ENCODE results near the gene MYL12A.
A peak's percentile ranks its signal among the peaks of the same experiment; 100 is the strongest.
"Not testable (repeated sequence)": the region's sequence is repeated elsewhere in the genome, so short reads cannot be mapped to it uniquely, and the experiment has no call there.

MYL12A gene

DNA sequence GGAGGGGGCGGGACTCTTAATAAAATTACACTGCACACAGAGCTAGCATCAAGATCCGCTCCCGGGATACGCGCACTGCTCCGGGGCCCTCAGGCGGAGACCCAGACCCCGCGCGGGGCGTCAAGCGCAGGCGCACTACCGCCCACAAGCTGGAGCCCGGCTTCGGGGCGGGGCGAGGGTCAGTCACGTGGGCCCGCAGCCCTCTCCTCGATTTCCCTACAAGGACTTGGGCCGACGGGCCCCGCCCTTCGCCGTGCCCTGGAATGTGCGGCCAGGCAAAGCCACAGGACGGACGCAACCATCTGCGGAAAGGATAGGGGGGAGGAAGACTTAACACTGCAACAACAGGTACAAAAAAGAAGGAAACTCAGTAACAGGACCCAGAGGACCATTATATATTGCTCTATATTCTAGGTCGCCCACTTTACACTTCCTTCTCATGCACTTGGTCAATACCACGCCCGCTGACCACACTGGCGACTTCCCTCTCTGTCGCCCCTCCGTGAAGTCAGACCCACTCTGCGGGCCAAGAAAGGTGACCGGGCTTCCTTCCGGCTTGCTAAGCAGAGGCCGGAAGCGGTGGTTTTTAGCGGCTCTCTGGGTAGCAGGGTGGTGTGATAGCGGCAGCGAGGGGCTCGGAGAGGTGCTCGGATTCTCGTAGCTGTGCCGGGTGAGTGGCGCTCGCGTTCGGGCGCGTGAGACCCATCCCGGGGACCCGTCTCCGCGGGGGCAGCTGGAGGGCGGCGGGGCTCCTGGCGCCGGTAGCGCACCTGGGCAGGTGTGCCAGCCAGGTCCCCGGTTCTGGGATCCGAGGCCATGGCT is at the start of gene MYL12A:
MYL12A (plus strand) TSS at position 562 of the 822 bp plus-strand sequence. CDS start 5,447 bp downstream, outside the sequence.
- TF ChIP-seq TOX (CRISPR knock-in tag; IDR thresholded peaks at IDR 0.05; ENCODE audit: borderline replicate concordance) (peak; percentile 51; the same call in 1 of the 2 replicates), GLIS3 (CRISPR knock-in tag; IDR thresholded peaks at IDR 0.05) (no peak), RARB (CRISPR knock-in tag; IDR thresholded peaks at IDR 0.05) (peak; percentile 54; the same call in 1 of the 2 replicates)
- peak; percentile 83 for ATAC-seq

GRCh38 chr18:3198260-3198860 is 49.2 kb upstream of the MYL12A start:
- ATAC-seq, result not testable (repeated sequence)

- TF ChIP-seq ISL1 (CRISPR knock-in tag; IDR thresholded peaks at IDR 0.05) (no peak), TCF4 (CRISPR knock-in tag; IDR thresholded peaks at IDR 0.05; ENCODE audit: borderline replicate concordance) (no peak), GLIS3 (CRISPR knock-in tag; IDR thresholded peaks at IDR 0.05) (no peak), TSHZ2 (CRISPR knock-in tag; IDR thresholded peaks at IDR 0.05) (no peak), ZC3H10 (CRISPR knock-in tag; IDR thresholded peaks at IDR 0.05) (no peak), ZFP30 (CRISPR knock-in tag; IDR thresholded peaks at IDR 0.05) (no peak), ESRRG (CRISPR knock-in tag; IDR thresholded peaks at IDR 0.05) (no peak), ZFP3 (CRISPR knock-in tag; IDR thresholded peaks at IDR 0.05) (no peak), SNAI2 (CRISPR knock-in tag; IDR thresholded peaks at IDR 0.05) (no peak), RARB (CRISPR knock-in tag; IDR thresholded peaks at IDR 0.05) (no peak), ZNF8 (CRISPR knock-in tag; IDR thresholded peaks at IDR 0.05) (no peak), PPARA (CRISPR knock-in tag; IDR thresholded peaks at IDR 0.05; ENCODE audit: borderline replicate concordance) (no peak), TOX (CRISPR knock-in tag; IDR thresholded peaks at IDR 0.05; ENCODE audit: borderline replicate concordance) (no peak), OSR1 (CRISPR knock-in tag; IDR thresholded peaks at IDR 0.05) (no peak), ARNTL (CRISPR knock-in tag; IDR thresholded peaks at IDR 0.05; ENCODE audit: borderline replicate concordance, low read depth) (no peak), ZNF565 (CRISPR knock-in tag; conservative IDR thresholded peaks at IDR 0.05; ENCODE audit: low read depth) (no peak)
- ATAC-seq, result no peak
Measured at GRCh38 chr18:3199942-3200645, 47.5 kb upstream of the MYL12A start.

DNA sequence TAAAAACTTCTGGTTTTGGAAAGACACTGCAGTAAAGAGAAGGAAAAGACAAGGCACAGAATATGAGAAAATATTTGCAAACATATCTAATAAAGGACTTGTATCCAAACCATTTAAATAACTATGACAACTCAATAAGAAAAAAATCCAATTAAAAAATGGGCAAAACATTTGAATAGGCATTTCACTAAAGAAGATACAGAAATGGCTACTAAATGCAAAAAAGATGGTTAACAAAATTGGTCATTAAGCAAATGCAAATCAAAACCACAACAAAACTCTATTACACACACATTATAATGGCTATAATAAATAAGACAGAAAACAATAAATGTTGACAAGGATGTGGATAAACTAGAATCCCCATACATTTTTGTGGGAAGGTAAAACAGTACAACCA is 42.4 kb upstream of the MYL12A start:
- TF ChIP-seq, protein P1, sequence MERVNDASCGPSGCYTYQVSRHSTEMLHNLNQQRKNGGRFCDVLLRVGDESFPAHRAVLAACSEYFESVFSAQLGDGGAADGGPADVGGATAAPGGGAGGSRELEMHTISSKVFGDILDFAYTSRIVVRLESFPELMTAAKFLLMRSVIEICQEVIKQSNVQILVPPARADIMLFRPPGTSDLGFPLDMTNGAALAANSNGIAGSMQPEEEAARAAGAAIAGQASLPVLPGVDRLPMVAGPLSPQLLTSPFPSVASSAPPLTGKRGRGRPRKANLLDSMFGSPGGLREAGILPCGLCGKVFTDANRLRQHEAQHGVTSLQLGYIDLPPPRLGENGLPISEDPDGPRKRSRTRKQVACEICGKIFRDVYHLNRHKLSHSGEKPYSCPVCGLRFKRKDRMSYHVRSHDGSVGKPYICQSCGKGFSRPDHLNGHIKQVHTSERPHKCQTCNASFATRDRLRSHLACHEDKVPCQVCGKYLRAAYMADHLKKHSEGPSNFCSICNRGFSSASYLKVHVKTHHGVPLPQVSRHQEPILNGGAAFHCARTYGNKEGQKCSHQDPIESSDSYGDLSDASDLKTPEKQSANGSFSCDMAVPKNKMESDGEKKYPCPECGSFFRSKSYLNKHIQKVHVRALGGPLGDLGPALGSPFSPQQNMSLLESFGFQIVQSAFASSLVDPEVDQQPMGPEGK (CRISPR knock-in tag; IDR thresholded peaks at IDR 0.05; ENCODE audit: borderline replicate concordance), result no peak
- TF ChIP-seq ZNF565 (CRISPR knock-in tag; conservative IDR thresholded peaks at IDR 0.05; ENCODE audit: low read depth), result no peak
- no peak for TF ChIP-seq RARB (CRISPR knock-in tag; IDR thresholded peaks at IDR 0.05)
- no peak for TF ChIP-seq BACH2 (CRISPR knock-in tag; IDR thresholded peaks at IDR 0.05; ENCODE audit: borderline replicate concordance)
- no peak for TF ChIP-seq ZFP30 (CRISPR knock-in tag; IDR thresholded peaks at IDR 0.05)
- TF ChIP-seq GLIS3 (CRISPR knock-in tag; IDR thresholded peaks at IDR 0.05), result no peak
- no peak for TF ChIP-seq ESRRG (CRISPR knock-in tag; IDR thresholded peaks at IDR 0.05)
- TF ChIP-seq PPARA (CRISPR knock-in tag; IDR thresholded peaks at IDR 0.05; ENCODE audit: borderline replicate concordance), result no peak
- no peak for TF ChIP-seq ARNTL (CRISPR knock-in tag; IDR thresholded peaks at IDR 0.05; ENCODE audit: borderline replicate concordance, low read depth)
- TF ChIP-seq ISL1 (CRISPR knock-in tag; IDR thresholded peaks at IDR 0.05), result no peak
- TF ChIP-seq CSDC2 (CRISPR knock-in tag; IDR thresholded peaks at IDR 0.05), result no peak
- TF ChIP-seq ZC3H10 (CRISPR knock-in tag; IDR thresholded peaks at IDR 0.05), result no peak
- TF ChIP-seq, protein P2, sequence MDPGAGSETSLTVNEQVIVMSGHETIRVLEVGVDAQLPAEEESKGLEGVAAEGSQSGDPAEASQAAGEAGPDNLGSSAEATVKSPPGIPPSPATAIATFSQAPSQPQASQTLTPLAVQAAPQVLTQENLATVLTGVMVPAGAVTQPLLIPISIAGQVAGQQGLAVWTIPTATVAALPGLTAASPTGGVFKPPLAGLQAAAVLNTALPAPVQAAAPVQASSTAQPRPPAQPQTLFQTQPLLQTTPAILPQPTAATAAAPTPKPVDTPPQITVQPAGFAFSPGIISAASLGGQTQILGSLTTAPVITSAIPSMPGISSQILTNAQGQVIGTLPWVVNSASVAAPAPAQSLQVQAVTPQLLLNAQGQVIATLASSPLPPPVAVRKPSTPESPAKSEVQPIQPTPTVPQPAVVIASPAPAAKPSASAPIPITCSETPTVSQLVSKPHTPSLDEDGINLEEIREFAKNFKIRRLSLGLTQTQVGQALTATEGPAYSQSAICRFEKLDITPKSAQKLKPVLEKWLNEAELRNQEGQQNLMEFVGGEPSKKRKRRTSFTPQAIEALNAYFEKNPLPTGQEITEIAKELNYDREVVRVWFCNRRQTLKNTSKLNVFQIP (CRISPR knock-in tag; IDR thresholded peaks at IDR 0.05; ENCODE audit: borderline replicate concordance, low read depth), result no peak
- TF ChIP-seq SNAI2 (CRISPR knock-in tag; IDR thresholded peaks at IDR 0.05), result no peak
- TF ChIP-seq ZNF70 (CRISPR knock-in tag; IDR thresholded peaks at IDR 0.05), result no peak
- TF ChIP-seq ZFP3 (CRISPR knock-in tag; IDR thresholded peaks at IDR 0.05), result no peak
- TF ChIP-seq OSR1 (CRISPR knock-in tag; IDR thresholded peaks at IDR 0.05), result no peak
- no peak for ATAC-seq
